ENCODE results near the gene PALB2.

The PALB2 gene

GRCh38 chr16:23640931-23641765 lies at the start of gene PALB2, which contains the start of gene DCTN5:
TSS of gene PALB2 (minus strand) at chr16:23641310. CDS start at chr16:23641157, 153 bp downstream.
TSS of gene DCTN5 (plus strand) at chr16:23641466. CDS start at chr16:23641543, 77 bp downstream.
- peak; percentile 45 to 87 for DNase-seq

DNA sequence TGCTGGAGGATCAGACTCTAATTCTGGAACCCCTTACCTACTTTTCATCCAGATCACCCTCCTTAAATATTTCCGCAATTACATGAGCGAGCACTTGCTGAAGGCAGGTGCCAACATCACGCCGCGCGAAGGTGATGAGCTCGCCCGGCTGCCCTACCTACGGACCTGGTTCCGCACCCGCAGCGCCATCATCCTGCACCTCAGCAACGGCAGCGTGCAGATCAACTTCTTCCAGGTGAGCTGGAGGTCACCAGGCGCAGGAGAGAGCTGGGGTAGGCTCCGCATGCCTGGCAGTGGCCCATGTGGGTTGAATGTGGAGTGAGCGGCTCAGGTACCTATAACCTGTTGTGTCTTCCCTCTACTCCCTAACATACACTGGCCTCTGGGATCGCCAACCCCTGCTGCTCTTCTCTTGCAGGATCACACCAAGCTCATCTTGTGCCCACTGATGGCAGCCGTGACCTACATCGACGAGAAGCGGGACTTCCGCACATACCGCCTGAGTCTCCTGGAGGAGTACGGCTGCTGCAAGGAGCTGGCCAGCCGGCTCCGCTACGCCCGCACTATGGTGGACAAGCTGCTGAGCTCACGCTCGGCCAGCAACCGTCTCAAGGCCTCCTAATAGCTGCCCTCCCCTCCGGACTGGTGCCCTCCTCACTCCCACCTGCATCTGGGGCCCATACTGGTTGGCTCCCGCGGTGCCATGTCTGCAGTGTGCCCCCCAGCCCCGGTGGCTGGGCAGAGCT lies 48.5 kb upstream of the PALB2 start:
- DNase-seq = no peak

DNA sequence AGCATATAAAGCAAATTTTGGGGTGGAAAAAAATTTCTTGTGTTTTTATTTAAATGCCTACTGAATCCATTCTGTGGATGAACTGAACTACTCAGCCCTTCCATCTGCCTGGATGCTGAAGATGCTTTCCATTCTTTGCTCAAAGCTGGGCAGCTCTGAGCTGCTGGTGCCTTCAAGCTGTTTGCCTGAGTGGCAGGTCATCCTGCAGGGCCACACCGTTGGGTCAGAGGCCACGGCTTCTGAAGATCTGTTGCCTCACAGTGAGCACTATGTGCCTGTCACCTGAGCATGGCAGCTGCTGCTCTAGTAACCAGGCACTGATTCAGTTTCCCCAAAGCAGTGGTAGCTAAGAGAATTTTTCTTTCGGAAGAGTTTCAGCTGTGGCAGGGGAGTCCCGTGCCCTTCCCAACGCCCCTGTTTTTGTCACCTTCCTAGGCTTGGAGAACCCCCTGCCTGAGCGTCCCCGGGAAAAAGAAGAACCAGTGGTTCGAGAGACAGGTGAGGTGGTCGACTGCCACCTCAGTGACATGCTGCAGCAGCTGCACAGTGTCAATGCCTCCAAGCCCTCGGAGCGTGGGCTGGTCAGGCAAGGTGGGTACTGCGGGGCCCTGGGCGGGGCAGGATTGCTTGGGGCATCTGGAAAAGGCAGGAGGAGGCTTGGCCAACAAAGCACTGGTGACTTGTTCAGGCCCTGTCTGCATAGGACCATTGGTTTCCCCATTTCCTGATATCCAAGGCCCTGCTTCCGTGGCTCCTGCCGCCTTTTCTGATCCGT lies 46.1 kb upstream of the PALB2 start:
- DNase-seq = no peak

GRCh38 chr16:23683487-23683886 lies 42.4 kb upstream of the PALB2 start:
- DNase-seq = no peak

DNA sequence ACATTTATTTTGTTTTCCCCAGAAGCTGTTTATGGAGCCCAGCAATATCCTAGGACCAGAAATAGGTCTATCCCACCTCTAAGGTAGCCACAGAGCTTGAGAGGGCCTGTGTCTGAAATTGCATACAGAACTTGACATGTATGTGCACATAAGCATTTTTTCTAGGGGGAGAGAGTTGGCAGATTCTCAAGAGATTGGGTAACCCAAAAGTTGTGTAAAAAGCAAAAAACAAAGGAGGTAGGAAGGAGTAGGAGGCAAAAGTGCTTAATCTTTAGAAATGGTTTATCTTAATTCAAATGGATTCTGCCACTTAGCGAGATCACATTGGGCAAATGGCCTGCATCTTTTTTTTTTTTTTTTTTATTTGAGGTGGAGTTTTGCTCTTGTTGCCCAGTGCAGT lies 41.1 kb upstream of the PALB2 start:
- no peak for DNase-seq

GRCh38 chr16:23679986-23680336 lies 38.9 kb upstream of the PALB2 start:
- no peak for DNase-seq

- DNase-seq = peak in 1 of 2 experiments; percentile 5
Measured at GRCh38 chr16:23679274-23679985, 38.3 kb upstream of the PALB2 start.

DNA sequence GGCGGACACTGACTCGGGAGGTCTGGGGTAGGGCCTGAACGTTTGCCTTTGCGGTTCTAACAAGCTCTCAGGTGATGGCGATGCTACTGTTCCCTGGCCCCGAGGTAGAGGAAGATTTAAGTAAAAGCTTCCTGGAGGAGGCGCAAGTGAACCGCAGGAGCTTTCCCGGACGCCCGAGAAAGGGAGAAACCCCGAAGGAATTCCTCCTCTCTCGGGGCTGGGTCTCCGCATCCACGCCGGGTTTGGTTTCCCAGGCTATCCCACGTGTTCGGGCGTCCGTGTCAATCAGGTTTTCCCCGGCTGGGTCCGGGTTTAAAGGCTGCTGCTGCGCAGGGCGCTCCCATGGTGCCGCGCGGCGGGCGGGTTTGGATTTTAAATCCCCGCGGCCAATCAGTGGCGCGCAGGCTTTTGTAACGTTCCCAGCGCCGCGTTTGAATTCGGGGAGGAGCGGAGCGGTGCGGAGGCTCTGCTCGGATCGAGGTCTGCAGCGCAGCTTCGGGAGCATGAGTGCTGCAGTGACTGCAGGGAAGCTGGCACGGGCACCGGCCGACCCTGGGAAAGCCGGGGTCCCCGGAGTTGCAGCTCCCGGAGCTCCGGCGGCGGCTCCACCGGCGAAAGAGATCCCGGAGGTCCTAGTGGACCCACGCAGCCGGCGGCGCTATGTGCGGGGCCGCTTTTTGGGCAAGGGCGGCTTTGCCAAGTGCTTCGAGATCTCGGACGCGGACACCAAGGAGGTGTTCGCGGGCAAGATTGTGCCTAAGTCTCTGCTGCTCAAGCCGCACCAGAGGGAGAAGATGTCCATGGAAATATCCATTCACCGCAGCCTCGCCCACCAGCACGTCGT lies 37.5 kb upstream of the PALB2 start, which contains the start of gene PLK1:
Gene PLK1, plus strand, starts transcription at position 460 of the 844 bp plus-strand sequence. Its CDS starts 44 bp downstream, at position 504.
- peak; percentile 36 to 74 for DNase-seq

GRCh38 chr16:23676924-23677480 lies 35.9 kb upstream of the PALB2 start:
- DNase-seq = no peak

DNA sequence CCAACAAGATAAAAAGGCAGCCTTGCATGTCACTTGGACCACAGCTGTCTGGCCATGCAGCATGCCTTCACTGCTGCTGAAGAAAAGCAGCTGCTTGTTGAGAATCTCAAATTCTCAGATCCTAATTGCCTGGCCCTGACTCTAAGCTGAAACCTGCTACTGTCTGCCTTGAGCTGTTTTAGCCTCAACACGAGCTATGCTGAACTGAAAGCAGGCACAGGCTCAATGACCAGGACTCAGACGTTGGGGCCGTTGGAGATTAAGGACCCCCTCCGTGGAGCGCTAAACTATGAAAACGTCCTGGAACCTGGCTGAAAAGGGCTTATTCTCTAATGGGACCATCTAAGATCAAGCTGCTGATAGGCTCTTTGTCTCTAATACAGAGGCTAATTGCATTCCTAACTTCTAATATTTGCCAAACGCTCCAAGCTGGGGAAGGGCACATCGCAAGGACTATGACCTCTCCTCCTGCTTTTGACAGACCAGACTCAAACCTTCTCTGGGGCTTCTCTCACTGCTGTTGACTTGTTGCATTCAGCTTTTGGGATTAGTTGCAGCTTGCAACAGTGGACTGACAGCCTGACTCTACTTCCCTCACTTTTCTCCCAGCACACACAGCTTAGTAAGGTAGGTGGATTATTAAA lies 33.0 kb upstream of the PALB2 start:
- DNase-seq = no peak

DNA sequence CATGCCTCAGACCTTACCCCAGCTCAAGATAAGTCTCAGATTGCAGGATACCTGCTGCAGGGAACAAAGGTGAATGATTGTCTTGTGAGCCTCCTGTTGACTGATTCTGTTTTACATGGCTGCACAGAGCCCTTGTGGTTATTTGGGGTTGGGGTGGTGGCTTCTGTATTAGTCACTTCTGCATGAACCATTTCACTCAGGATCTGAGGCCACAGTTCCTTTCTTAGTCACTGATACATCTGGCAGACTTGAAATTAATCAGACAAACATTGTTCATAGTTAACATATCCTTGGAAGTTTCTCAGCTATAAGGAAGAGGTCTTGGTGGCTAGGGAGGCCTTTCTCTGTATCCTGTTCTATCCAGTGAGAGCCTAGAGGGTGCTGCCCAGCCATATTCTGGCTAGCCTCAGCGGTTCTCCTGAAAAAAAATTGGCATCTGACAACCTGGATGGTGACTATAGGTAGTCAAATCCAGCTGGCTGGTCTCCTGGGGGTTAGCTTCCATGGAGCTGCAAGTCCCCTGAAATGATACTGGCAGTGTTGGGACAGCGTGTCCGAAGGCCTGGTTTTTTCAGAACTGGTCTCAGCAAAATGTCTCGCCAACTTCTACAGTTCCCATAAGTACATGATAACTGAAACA lies 29.1 kb upstream of the PALB2 start:
- no peak for DNase-seq

DNA sequence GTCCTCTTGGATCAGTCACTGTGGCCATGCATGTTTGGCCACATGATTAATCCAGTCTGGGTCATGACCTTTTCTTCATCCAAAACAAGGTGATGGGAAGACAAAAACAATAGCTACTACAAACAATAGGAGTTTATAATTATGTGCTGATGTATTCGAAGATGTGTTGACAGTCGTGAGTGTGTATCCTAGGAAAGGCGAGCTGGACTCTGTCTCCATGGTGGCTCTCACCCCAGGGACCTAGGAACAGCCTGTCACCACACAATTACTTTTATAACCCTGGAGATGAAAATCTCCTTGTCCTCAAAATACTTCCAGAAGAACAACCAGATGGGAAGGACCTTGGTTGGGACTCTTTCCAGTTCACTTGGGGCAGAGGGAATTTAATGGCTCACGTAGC lies 27.8 kb upstream of the PALB2 start:
- no peak for DNase-seq

GRCh38 chr16:23668225-23668624 lies 27.1 kb upstream of the PALB2 start:
- DNase-seq = no peak

DNA sequence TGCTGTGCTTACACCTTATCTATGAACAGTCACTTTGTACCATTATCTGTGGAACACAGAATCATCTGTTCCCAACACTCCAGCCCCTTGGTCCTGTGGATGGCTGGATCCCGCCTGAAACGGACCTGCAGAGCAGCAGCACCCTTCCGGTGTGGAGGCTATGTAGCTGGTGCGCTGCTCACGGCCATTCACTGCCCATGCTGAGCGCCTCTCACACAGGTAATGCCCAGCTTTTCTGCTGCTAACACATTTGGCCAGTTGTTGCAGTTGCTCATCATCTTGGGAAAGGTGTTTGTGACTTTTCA lies 26.2 kb upstream of the PALB2 start:
- DNase-seq = no peak

DNA sequence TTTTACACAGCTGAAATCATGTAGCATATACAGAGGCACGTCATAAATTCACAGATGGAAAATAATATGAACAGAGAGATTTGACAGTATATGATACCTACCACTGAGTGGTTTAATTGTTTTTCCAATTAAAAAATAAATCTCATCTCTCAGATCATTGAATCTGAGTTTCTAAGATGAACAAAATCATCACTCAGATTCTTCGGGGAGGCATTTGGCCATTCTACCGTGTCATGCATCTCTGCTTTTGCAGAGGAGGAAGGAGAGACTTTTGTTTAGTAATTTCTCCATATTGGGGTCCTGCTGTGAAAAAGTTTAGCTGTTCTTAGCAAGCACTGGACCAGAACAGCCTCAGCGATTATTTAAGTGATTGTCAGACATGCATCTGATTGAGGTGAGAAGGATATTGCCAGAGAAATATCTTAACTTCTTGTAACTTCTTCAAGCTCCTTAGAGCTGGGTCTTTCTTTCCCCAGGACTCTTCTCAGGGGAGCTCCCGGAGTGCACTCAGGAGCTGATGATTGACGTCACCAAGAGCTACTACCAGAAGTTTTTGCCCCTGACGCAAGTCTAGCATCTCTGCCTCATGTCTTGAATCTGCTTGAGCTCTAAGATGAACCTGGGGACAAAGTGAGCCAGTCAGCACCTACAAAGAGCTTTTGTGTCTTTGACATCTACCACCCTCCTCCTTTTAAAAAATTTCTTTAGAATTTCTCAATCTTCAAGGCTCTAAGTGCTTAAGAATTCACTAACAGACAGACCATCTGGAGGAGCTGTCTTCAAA lies 25.7 kb upstream of the PALB2 start:
- DNase-seq = no peak

DNA sequence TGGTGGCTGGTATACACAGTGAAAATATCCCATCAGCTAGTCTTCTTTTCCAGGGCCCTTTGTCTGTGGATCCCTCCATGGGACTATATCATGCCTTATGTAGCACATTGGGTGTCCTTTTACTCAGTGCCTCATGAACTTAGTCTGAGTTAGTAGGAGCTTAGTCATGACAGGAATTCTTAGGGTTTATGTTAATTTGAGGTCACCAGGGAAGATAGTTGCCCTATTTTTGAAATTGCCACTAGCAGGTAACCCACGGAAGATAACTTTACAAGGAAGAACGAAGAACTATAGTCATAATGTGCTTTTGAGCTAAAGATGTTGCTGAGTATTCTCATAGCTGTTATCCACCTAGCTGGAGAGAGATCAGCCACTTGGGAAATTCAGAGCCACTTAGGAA lies 22.8 kb upstream of the PALB2 start:
- DNase-seq = no peak

DNA sequence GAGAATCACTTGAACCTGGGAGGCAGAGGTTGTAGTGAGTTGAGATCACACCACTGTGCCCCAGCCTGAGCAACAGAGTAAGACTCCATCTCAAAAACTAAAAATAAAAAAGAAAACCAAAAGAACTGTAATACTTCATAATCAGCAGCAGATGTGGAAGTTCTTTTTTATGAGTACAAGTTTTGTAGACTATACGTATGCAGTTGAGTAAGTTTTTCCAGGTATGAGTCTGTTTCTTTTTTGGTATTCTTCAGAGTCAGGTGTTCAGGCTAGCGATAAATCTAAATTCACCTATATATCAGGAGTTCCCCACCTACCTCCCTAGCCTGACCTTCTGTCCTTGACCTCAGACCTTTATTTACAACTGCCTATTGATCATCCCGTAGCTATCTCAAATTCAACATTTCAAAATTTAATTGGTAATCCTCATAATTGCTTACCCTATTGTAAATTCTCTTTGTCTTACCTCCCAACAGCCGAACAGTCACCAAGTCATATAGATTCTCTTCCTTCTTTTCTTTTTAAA lies 10.9 kb upstream of the PALB2 start:
- no peak for DNase-seq

DNA sequence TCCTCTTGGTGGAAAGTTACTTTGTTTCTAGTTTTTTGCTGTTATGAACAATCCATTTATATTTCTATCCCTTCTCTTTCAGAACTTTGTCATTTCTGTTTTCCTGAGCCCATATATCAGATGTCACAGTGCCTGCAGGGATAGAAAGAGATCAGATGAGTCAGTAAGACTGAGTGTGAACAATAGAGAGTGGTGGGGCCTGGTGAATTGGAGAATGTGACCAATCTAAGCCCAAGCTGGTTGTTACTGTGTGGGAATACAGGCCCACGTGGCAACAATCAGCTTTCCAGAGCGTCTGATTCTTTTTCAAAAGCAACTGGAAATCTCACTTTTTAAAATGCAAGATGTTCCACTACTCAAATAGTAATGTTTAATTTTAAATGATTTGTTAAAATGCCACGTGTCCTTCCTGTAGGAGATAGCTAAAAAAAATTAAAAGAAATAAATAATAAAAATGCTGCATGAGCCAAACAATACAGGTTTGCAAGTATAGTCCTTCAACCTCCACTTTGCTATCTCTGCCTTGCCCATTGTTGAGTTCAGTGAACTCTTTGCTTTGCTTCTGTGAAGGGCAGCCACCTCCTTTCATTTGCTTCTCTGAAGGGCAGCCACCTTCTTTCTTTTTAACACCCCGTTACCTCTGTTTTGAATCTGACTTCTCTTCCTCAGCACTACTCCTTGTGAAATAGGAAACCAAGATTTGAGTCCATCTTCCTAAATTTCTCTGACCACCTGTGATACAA lies 9.7 kb upstream of the PALB2 start:
- no peak for DNase-seq
